NT2/D1 (cell line): ENCODE data around the gene PPAN.

Source experiments
- YY1 ChIP-seq: IDR thresholded peaks from 2 replicates; pipeline ENCODE4 v1.6.1; 2011; ENCODE audit not compliant: insufficient read length, insufficient read depth
- ZNF274 ChIP-seq: IDR thresholded peaks from 2 replicates; pipeline ENCODE4 v1.6.1; 2011; ENCODE audit warnings: mild to moderate bottlenecking, low read depth, low read length

GRCh38 chr19:10122045-10122444 is 15.9 kb downstream of the PPAN start:
- TF ChIP-seq ZNF274 (no peak), YY1 (no peak)
